WTC11 (cell line): Measurements from ENCODE around the gene ENTR1.

Experiments
- ATF3 ChIP-seq: sonication (generic); formaldehyde crosslinking; conservative IDR thresholded peaks from 2 replicates; pipeline ENCODE4 v1.8.1; 2022; ENCODE audit warnings: mild to moderate bottlenecking, missing genetic modification reagents
- CREB1 ChIP-seq: sonication (generic); formaldehyde crosslinking; IDR thresholded peaks from 2 replicates; pipeline ENCODE4 v1.8.0; 2023; ENCODE audit warnings: mild to moderate bottlenecking, missing genetic modification reagents
- CTCF ChIP-seq: fragments of 200-600 bp; IDR thresholded peaks from 2 replicates; pipeline ENCODE4 v1.8.0; 2022; ENCODE audit warnings: antibody characterized with exemption
- GRHL2 ChIP-seq: fragments of 250-450 bp; sonication (Bioruptor Pico); IDR thresholded peaks from 2 replicates; pipeline ENCODE4 v1.8.0; 2022; ENCODE audit warnings: mild to moderate bottlenecking, moderate library complexity; ENCODE audit not compliant: insufficient replicate concordance, severe bottlenecking
- MLX ChIP-seq: sonication (generic); formaldehyde crosslinking; IDR thresholded peaks from 2 replicates; pipeline ENCODE4 v1.8.1; 2023; ENCODE audit warnings: mild to moderate bottlenecking, missing genetic modification reagents, moderate library complexity
- TEAD4 ChIP-seq: sonication (generic); formaldehyde crosslinking; IDR thresholded peaks from 2 replicates; pipeline ENCODE4 v1.8.0; 2022; ENCODE audit warnings: mild to moderate bottlenecking, missing genetic modification reagents
- USF2 ChIP-seq: sonication (generic); formaldehyde crosslinking; IDR thresholded peaks from 2 replicates; pipeline ENCODE4 v1.8.1; 2023; ENCODE audit warnings: mild to moderate bottlenecking, missing genetic modification reagents, moderate library complexity
- ZBTB21 ChIP-seq: sonication (generic); formaldehyde crosslinking; IDR thresholded peaks from 2 replicates; pipeline ENCODE4 v1.8.1; 2023; ENCODE audit warnings: mild to moderate bottlenecking, missing genetic modification reagents, borderline replicate concordance
- ZNF121 ChIP-seq: sonication (generic); formaldehyde crosslinking; IDR thresholded peaks from 2 replicates; pipeline ENCODE4 v1.8.0; 2023; ENCODE audit warnings: missing genetic modification reagents
- ZNF317 ChIP-seq: sonication (generic); formaldehyde crosslinking; IDR thresholded peaks from 2 replicates; pipeline ENCODE4 v1.8.1; 2023; ENCODE audit warnings: low read depth, mild to moderate bottlenecking, moderate library complexity, missing genetic modification reagents, borderline replicate concordance
- TF ChIP-seq, protein P1 (sequence below): sonication (generic); formaldehyde crosslinking; IDR thresholded peaks from 2 replicates; pipeline ENCODE4 v1.8.1; 2023; ENCODE audit warnings: mild to moderate bottlenecking, moderate library complexity, missing genetic modification reagents

DNA sequence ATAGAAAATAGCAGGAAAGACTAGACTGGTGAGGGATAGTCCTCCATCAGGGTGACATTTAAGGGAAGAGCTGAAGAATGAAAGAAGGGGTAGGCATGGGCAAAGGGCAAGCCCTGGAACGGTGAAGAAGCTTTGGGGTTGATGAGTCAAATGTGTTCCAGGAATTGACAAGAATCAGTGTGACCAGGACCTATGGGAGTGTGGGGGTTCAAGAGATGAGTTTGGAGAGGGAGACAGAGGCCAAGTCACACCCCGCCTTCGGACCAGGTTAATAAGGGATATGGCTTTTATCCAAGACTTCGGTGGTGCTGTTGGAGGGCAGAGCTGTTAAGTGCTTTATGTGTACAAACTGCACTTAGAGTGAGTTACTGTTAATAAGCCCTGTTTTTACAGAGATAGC, 964 bp upstream of the ENTR1 start:
- TF ChIP-seq CTCF (no peak), ZBTB21 (CRISPR knock-in tag) (no peak), CREB1 (no peak), ATF3 (CRISPR knock-in tag) (no peak), TEAD4 (no peak), MLX (no peak), ZNF121 (CRISPR knock-in tag) (no peak), GRHL2 (CRISPR knock-in tag) (no peak), ZNF317 (CRISPR knock-in tag) (no peak), USF2 (CRISPR knock-in tag) (no peak)
- TF ChIP-seq, protein P1, sequence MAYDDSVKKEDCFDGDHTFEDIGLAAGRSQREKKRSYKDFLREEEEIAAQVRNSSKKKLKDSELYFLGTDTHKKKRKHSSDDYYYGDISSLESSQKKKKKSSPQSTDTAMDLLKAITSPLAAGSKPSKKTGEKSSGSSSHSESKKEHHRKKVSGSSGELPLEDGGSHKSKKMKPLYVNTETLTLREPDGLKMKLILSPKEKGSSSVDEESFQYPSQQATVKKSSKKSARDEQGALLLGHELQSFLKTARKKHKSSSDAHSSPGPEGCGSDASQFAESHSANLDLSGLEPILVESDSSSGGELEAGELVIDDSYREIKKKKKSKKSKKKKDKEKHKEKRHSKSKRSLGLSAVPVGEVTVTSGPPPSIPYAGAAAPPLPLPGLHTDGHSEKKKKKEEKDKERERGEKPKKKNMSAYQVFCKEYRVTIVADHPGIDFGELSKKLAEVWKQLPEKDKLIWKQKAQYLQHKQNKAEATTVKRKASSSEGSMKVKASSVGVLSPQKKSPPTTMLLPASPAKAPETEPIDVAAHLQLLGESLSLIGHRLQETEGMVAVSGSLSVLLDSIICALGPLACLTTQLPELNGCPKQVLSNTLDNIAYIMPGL (CRISPR knock-in tag) = no peak
